Right atrium auricular region (tissue), 2 donors: ENCODE results near the gene GFOD2. TPM values are rescaled to one million over a fixed set of nuclear protein-coding genes. Genes with fewer than 3 reads are reported as not detected.
A peak's percentile ranks its signal among the peaks of the same experiment; 100 is the strongest.

Source experiments
- DNase-seq: peaks from one replicate; pipeline ENCODE4 v3.0.0-alpha.2; 2019; ENCODE audit warnings: low spot score
- H3K27ac ChIP-seq, 2 donors: fragments of 200-600 bp; sonication (generic); 1 replicate in 1 of 2; 2 replicates in 1 of 2; pipeline ENCODE4 v1.5.1; 2016 to 2019
- H3K27me3 ChIP-seq, 2 donors: fragments of 200-600 bp; sonication (generic); one replicate each; pipeline versions ENCODE4 v1.5.1 to v1.6.0; 2017 to 2019
- H3K36me3 ChIP-seq: fragments of 200-600 bp; sonication (generic); one replicate; pipeline ENCODE4 v1.5.1; 2016
- H3K4me1 ChIP-seq, 2 donors: fragments of 200-600 bp; sonication (generic); one replicate each; pipeline versions ENCODE4 v1.5.1 to v1.6.0; 2017 to 2019
- H3K4me3 ChIP-seq, 2 donors: fragments of 200-600 bp; sonication (generic); 1 replicate in 1 of 2; 2 replicates in 1 of 2; pipeline ENCODE4 v1.5.1; 2017 to 2019; ENCODE audit warnings: mild to moderate bottlenecking in 1 of 2, moderate library complexity in 1 of 2
- H3K9me3 ChIP-seq, 2 donors: fragments of 200-600 bp; sonication (generic); one replicate each; pipeline ENCODE4 v1.5.1; 2019
- total RNA-seq, 2 donors: library from RNA; depleted of rRNA; stranded (reverse); fragments of >200 nt; gene quantifications; one replicate each; pipeline ENCODE4 v1.1.0, GENCODE V29; 2016
- TF ChIP-seq, protein P1 (sequence below), 2 donors: fragments of 200-600 bp; sonication (generic); IDR thresholded peaks; one replicate each; pipeline ENCODE4 v1.5.1; 2019; ENCODE audit warnings: antibody characterized with exemption in 2 of 2

The GFOD2 gene
- total RNA-seq, 2 donors from 2014 or later = 7.1 to 9.2 TPM

DNA sequence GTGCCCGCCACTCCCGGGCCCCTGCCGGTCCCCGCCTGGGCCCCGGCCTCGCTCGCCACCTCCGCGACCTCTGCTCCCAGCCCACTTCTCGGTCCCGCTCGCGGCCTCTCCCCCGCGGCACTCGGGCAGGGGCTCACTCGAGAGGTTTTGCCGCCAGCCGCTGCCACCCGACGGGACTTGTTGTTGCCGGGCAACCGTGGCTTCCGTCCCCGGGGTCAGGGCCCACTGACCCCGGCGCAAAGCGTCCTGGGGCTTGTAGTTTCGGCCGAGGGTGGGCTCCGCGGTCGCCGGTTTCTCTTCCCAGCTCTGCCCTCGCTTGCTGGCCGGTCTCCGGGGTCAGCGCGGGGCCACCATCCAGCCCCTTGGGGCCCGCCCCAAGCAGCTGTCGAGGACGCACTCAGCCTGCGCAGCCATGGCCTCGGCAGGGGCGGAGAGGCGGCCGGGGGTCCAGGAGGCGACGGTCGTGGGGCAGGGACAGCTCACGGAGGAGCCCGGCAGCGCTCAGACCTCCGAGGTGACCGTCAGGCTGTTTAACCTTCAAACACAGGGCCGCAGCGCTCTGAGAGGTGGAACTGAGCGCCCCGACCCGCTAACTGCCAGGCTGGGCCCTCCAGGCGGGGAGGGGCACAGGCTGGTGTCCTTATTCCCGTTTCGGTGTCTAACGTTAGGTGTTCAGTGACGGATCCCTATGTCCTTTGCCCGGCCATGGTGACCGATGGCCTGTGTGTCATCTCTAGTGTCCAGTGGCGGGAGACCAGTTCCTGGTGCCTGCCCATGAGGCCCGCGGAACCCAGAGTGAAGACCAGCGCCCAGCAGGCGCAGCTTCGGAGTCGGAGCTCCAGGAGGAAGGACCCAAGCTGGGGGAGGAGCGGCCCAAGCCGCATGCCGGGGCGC, 52.3 kb downstream of the GFOD2 start, which contains the start of the genes C16orf86 and ENKD1:
TSS of gene C16orf86 (plus strand) at position 256 of the 894 bp plus-strand sequence. CDS start at position 413, 157 bp downstream.
TSS of gene ENKD1 (minus strand) at position 192 of the 894 bp plus-strand sequence. CDS start 308 bp downstream, outside the sequence.
- no peaks in the 10 kb centered on the region for H3K36me3 ChIP-seq
- H3K4me1 ChIP-seq = peaks cover 0 to 27% of the 10 kb centered on the region in 2 donors
- peak within 1 kb of the TSS; percentile 95 for H3K27ac ChIP-seq
- no peaks in the 10 kb centered on the region for H3K27me3 ChIP-seq
- peak within 1 kb of the TSS; percentile 86 to 94 for H3K4me3 ChIP-seq
- H3K9me3 ChIP-seq = no peaks in the 10 kb centered on the region
- TF ChIP-seq, protein P1, sequence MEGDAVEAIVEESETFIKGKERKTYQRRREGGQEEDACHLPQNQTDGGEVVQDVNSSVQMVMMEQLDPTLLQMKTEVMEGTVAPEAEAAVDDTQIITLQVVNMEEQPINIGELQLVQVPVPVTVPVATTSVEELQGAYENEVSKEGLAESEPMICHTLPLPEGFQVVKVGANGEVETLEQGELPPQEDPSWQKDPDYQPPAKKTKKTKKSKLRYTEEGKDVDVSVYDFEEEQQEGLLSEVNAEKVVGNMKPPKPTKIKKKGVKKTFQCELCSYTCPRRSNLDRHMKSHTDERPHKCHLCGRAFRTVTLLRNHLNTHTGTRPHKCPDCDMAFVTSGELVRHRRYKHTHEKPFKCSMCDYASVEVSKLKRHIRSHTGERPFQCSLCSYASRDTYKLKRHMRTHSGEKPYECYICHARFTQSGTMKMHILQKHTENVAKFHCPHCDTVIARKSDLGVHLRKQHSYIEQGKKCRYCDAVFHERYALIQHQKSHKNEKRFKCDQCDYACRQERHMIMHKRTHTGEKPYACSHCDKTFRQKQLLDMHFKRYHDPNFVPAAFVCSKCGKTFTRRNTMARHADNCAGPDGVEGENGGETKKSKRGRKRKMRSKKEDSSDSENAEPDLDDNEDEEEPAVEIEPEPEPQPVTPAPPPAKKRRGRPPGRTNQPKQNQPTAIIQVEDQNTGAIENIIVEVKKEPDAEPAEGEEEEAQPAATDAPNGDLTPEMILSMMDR (IDR thresholded peaks at IDR 0.05) = no peak
- peak; percentile 88 for DNase-seq

DNA sequence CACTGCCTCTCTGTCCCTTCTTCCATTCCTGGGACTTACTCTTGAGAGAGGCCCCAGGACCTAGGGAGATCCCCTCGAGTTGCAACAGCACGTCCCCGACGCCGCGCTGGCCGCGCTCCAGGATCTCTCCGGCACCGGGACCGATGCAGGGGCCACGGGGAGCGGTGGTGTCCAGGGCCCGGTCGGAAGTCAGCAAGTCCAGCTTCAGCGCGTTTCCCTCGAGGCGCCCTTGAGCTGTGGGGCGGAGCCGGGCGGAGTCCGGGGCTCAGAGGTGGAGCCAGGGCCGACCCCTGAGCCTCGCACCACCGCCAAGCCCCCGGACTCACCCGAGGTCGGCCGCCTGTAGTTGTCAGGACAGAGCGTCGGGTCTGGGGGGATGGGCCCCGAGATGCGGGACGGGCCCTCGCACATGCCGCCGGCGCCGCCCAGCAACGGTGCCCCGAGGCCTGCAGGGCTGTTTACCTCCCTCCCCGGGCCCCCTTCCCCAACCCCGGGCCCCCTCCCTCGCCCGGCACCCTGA, 53.0 kb downstream of the GFOD2 start:
- no peaks in the 10 kb centered on the region for H3K9me3 ChIP-seq
- DNase-seq = no peak

DNA sequence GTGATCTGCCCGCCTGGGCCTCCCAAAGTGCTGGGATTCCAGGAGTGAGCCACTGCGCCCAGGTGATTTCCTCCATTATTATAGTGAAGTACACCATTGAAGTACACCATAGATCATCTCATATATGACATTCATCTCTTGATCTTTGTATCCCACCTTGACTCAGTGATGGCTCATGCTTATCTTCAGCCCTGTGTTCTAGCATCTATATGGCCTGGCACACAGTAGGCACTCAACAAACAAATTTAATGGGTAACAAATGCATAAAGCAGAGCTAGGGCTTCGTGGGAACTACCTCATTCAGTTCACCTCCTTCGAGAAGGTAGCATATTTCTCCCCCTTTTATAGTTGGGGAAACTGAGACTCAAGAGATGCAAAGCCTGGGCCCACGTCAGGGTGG, 53.5 kb downstream of the GFOD2 start:
- TF ChIP-seq, protein P1 (IDR thresholded peaks at IDR 0.05) = no peak
- Histone ChIP-seq H3K9me3 (no peaks in the 10 kb centered on the region), H3K4me1 (peaks cover 0 to 35% of the 10 kb centered on the region in 2 donors), H3K27me3 (no peaks in the 10 kb centered on the region), H3K27ac (no peak overlapping the region), H3K4me3 (peak overlapping the region; percentile 86 to 94), H3K36me3 (no peaks in the 10 kb centered on the region)
- no peak for DNase-seq

More for the DNA sequence above, 53.0 kb downstream of the GFOD2 start:
- H3K27me3 ChIP-seq = no peaks in the 10 kb centered on the region
- peaks cover 0 to 32% of the 10 kb centered on the region in 2 donors for H3K4me1 ChIP-seq
- peak overlapping the region; percentile 86 to 94 for H3K4me3 ChIP-seq
- TF ChIP-seq, protein P1 (IDR thresholded peaks at IDR 0.05) = no peak
- H3K36me3 ChIP-seq = no peaks in the 10 kb centered on the region
- H3K27ac ChIP-seq = peak overlapping the region; percentile 95

DNA sequence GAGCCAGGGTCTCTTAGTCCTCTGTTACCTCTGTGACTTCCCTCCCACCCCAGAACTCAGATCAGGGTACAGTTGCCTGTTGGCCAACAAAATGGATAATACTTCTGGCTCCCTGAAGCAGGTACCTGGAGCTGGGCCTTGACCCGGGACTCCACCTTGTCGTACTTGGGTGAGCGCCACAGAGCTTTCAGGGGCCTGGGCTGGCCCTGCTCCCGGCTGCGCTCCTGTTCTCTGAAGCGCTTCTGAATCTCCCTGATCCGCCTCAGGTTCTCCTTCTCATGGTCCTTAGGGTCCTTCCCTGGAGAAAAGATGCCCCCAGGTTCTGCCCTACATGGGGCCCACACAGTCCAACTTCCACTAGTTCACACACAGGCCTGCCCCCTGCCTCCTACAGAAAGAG, 54.2 kb downstream of the GFOD2 start:
- DNase-seq = no peak
- Histone ChIP-seq H3K4me3 (no peak overlapping the region), H3K9me3 (no peaks in the 10 kb centered on the region), H3K36me3 (no peaks in the 10 kb centered on the region), H3K27ac (no peak overlapping the region), H3K4me1 (peaks cover 0 to 35% of the 10 kb centered on the region in 2 donors), H3K27me3 (no peaks in the 10 kb centered on the region)
- TF ChIP-seq, protein P1 (IDR thresholded peaks at IDR 0.05) = no peak

DNA sequence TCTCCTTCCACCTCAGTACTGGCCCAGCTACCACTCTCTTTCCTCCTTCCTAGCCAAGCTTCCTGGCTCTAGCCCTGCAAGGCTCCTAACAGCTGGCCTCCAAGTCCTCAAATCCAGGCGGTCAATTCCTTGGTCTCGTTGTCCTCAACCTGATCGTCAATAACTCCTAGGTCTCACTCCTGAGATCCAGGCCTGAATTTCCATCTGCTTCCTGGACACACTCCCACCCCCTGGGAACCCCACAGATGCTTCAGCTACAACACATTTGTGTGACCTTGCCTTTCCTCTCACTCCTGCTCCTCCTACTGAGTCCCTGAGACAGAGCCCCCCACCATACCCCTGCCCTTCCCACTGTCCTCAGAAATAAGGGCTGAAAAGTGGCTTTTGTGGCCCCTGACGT, 54.9 kb downstream of the GFOD2 start:
- DNase-seq = no peak
- H3K27me3 ChIP-seq = no peaks in the 10 kb centered on the region
- peaks cover 0 to 41% of the 10 kb centered on the region in 2 donors for H3K4me1 ChIP-seq
- H3K36me3 ChIP-seq = no peaks in the 10 kb centered on the region
- TF ChIP-seq, protein P1 (IDR thresholded peaks at IDR 0.05) = no peak
- no peaks in the 10 kb centered on the region for H3K9me3 ChIP-seq
- no peak overlapping the region for H3K27ac ChIP-seq
- no peak overlapping the region for H3K4me3 ChIP-seq
